Cardiac septum (tissue), 1 donor: ENCODE results near the gene ZBTB7C. TPM values are rescaled to one million over a fixed set of nuclear protein-coding genes. Genes with fewer than 3 reads are reported as not detected.

Experiments used
- DNase-seq: peaks from one replicate; pipeline ENCODE4 v3.0.0-alpha.2; 2020; ENCODE audit warnings: low spot score
- intact Hi-C: fragments of 100-400 bp; cut with DNase I; formaldehyde crosslinking; loops from one replicate; pipeline ENCODE4 v1.14.0; 2022
- total RNA-seq: library from RNA; stranded (reverse); fragmentation: NEBNext Ultra II Directional; extraction: Animal tissue kit (Norgen Biotek cat#: 25700); gene quantifications from one replicate; pipeline ENCODE4 v1.2.1, GENCODE V29; 2021
- donor health status: DM: no; HTN: no; CAD: no.

Gene ZBTB7C
- total RNA-seq, 1 donor from 2014 or later = 8.0 TPM

GRCh38 chr18:48027401-48027963 is 381.7 kb downstream of the ZBTB7C start:
- peak; percentile 75 for DNase-seq
- intact Hi-C loops = no loop called here

- intact Hi-C loops = no loop called here
These were observed 383.0 kb downstream of the ZBTB7C start for GRCh38 chr18:48026216-48026615.

GRCh38 chr18:48024881-48025660 is 384.1 kb downstream of the ZBTB7C start:
- intact Hi-C loops = no loop called here
- DNase-seq = peak; percentile 56

More at GRCh38 chr18:48026216-48026615, 383.0 kb downstream of the ZBTB7C start:
- DNase-seq = peak; percentile 38

GRCh38 chr18:48024009-48024512 is 385.1 kb downstream of the ZBTB7C start:
- intact Hi-C loops = no loop called here
- peak; percentile 29 for DNase-seq

GRCh38 chr18:48023334-48024008 is 385.7 kb downstream of the ZBTB7C start:
- peak; percentile 75 for DNase-seq
- intact Hi-C loops = no loop called here

- DNase-seq = no peak
- intact Hi-C loops = loop anchor here (1.0 kb wide), 1 partner anchor 250 kb away; no protein-coding TSS in a partner anchor
These were observed 386.5 kb downstream of the ZBTB7C start for GRCh38 chr18:48022531-48023329.

- DNase-seq = no peak
These were observed 387.2 kb downstream of the ZBTB7C start for GRCh38 chr18:48022021-48022420.

GRCh38 chr18:48021273-48021914 is 387.8 kb downstream of the ZBTB7C start:
- intact Hi-C loops = no loop called here
- DNase-seq = peak; percentile 10

More at GRCh38 chr18:48022021-48022420, 387.2 kb downstream of the ZBTB7C start:
- intact Hi-C loops = loop anchor here (1.0 kb wide), 1 partner anchor 250 kb away; no protein-coding TSS in a partner anchor

GRCh38 chr18:48020337-48021250 is 388.6 kb downstream of the ZBTB7C start:
- intact Hi-C loops = no loop called here
- DNase-seq = peak; percentile 22

GRCh38 chr18:48019557-48020325 is 389.4 kb downstream of the ZBTB7C start:
- DNase-seq = no peak

GRCh38 chr18:48018851-48019250 is 390.3 kb downstream of the ZBTB7C start:
- intact Hi-C loops = no loop called here
- no peak for DNase-seq

More at GRCh38 chr18:48019557-48020325, 389.4 kb downstream of the ZBTB7C start:
- intact Hi-C loops = no loop called here

GRCh38 chr18:48017635-48018034 is 391.5 kb downstream of the ZBTB7C start:
- peak; percentile 15 for DNase-seq
- intact Hi-C loops = no loop called here

GRCh38 chr18:48013162-48013561 is 396.0 kb downstream of the ZBTB7C start:
- no peak for DNase-seq
- intact Hi-C loops = no loop called here

- intact Hi-C loops = no loop called here
- DNase-seq = no peak
These were observed 397.2 kb downstream of the ZBTB7C start for GRCh38 chr18:48011926-48012465.

GRCh38 chr18:48010264-48010663 is 398.9 kb downstream of the ZBTB7C start:
- no peak for DNase-seq
- intact Hi-C loops = no loop called here

GRCh38 chr18:48009116-48009745 is 400.0 kb downstream of the ZBTB7C start:
- intact Hi-C loops = loop anchor here (5.0 kb wide), 1 partner anchor 237 kb away; no protein-coding TSS in a partner anchor
- no peak for DNase-seq
